Stimulated activated naive B cell treated with anti-CD40 and anti-IgM and Interleukin-4, amounts not matched to agents 10 μg/mL and 1 μg/mL and 100 μg/mL, for 72 hours (primary cell): Measurements from ENCODE around the gene LASP1NB.
A peak's percentile ranks its signal among the peaks of the same experiment; 100 is the strongest.
"Not testable (repeated sequence)": the region's sequence is repeated elsewhere in the genome, so short reads cannot be mapped to it uniquely, and the experiment has no call there.

Experiments used
- ATAC-seq, 2 donors: fragments of 150-1000 bp; cut with Tn5 transposase; replicated peaks; 2 replicates each; pipeline ENCODE4 v1.10.0; 2021; ENCODE audit warnings: moderate library complexity in 1 of 2
- DNase-seq: peaks from one replicate; pipeline ENCODE4 v3.0.0; 2021
- H3K27ac Mint-ChIP-seq: one replicate; pipeline ENCODE4 v1.8.0; 2022; ENCODE audit warnings: mild to moderate bottlenecking, mixed read lengths
- H3K27me3 Mint-ChIP-seq, 2 donors: one replicate each; pipeline ENCODE4 v1.8.0; 2022; ENCODE audit warnings: mixed read lengths in 2 of 2
- H3K36me3 Mint-ChIP-seq, 2 donors: one replicate each; pipeline ENCODE4 v1.8.0; 2022; ENCODE audit warnings: mixed read lengths in 2 of 2, mild to moderate bottlenecking in 1 of 2
- H3K4me1 Mint-ChIP-seq, 2 donors: one replicate each; pipeline ENCODE4 v1.8.0; 2022; ENCODE audit warnings: mixed read lengths in 2 of 2, mild to moderate bottlenecking in 1 of 2
- H3K4me3 Mint-ChIP-seq, 2 donors: one replicate each; pipeline ENCODE4 v1.8.0; 2022; ENCODE audit warnings: mild to moderate bottlenecking in 2 of 2, mixed read lengths in 2 of 2, moderate library complexity in 1 of 2
- H3K9me3 Mint-ChIP-seq, 2 donors: one replicate each; pipeline ENCODE4 v1.8.0; 2022; ENCODE audit warnings: mixed read lengths in 2 of 2, mild to moderate bottlenecking in 1 of 2

The LASP1NB gene

DNA sequence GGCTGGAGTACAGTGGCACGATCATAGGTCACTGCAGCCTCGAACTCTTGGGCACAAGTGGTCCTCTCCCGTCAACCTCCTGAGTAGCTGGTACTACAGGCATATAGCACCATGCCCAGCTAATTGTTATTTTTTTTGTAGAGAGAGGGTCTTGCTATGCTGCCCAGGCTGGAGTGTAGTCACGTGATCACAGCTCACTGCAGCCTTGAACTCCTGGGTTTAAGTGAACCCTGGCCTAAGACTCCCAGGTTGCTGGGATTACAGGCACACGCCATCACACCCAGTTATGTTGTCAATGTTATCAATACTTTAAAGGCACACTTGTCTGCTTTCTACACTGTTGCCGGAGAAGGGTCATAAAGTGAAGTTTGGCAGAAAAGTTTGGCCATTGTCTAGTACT is 22.0 kb upstream of the LASP1NB start:
- no peak overlapping the region for H3K4me3 Mint-ChIP-seq
- ATAC-seq (no peak), DNase-seq (no peak)
- no peaks in the 10 kb centered on the region for H3K27me3 Mint-ChIP-seq
- H3K27ac Mint-ChIP-seq: peak overlapping the region; percentile 34
- H3K36me3 Mint-ChIP-seq: peaks cover 35 to 60% of the 10 kb centered on the region in 2 donors
- peaks cover 42 to 69% of the 10 kb centered on the region in 2 donors for H3K4me1 Mint-ChIP-seq
- H3K9me3 Mint-ChIP-seq: no peaks in the 10 kb centered on the region

GRCh38 chr17:38904892-38905291 is 20.5 kb upstream of the LASP1NB start:
- Mint-ChIP-seq H3K4me1 (peaks cover 37 to 61% of the 10 kb centered on the region in 2 donors), H3K4me3 (no peak overlapping the region), H3K27me3 (no peaks in the 10 kb centered on the region), H3K27ac (peak overlapping the region; percentile 75), H3K36me3 (peaks cover 30 to 54% of the 10 kb centered on the region in 2 donors), H3K9me3 (no peaks in the 10 kb centered on the region)
- DNase-seq (no peak), ATAC-seq (no peak)

- peak overlapping the region; percentile 75 for H3K27ac Mint-ChIP-seq
- peaks cover 37 to 59% of the 10 kb centered on the region in 2 donors for H3K4me1 Mint-ChIP-seq
- peak in 1 of 2 donors; percentile 26 for ATAC-seq
- H3K36me3 Mint-ChIP-seq: peaks cover 30 to 54% of the 10 kb centered on the region in 2 donors
- H3K9me3 Mint-ChIP-seq: no peaks in the 10 kb centered on the region
- DNase-seq: no peak
- H3K27me3 Mint-ChIP-seq: no peaks in the 10 kb centered on the region
- peak overlapping the region in 1 of 2 donors; percentile 11 for H3K4me3 Mint-ChIP-seq
These were observed 20.0 kb upstream of the LASP1NB start for GRCh38 chr17:38905375-38905774.

GRCh38 chr17:38906460-38907228 is 18.8 kb upstream of the LASP1NB start:
- Mint-ChIP-seq H3K27ac (peak overlapping the region; percentile 65), H3K4me3 (no peak overlapping the region), H3K27me3 (no peaks in the 10 kb centered on the region), H3K9me3 (no peaks in the 10 kb centered on the region), H3K36me3 (peaks cover 34 to 54% of the 10 kb centered on the region in 2 donors), H3K4me1 (peaks cover 33 to 50% of the 10 kb centered on the region in 2 donors)
- DNase-seq (no peak), ATAC-seq (no peak)

DNA sequence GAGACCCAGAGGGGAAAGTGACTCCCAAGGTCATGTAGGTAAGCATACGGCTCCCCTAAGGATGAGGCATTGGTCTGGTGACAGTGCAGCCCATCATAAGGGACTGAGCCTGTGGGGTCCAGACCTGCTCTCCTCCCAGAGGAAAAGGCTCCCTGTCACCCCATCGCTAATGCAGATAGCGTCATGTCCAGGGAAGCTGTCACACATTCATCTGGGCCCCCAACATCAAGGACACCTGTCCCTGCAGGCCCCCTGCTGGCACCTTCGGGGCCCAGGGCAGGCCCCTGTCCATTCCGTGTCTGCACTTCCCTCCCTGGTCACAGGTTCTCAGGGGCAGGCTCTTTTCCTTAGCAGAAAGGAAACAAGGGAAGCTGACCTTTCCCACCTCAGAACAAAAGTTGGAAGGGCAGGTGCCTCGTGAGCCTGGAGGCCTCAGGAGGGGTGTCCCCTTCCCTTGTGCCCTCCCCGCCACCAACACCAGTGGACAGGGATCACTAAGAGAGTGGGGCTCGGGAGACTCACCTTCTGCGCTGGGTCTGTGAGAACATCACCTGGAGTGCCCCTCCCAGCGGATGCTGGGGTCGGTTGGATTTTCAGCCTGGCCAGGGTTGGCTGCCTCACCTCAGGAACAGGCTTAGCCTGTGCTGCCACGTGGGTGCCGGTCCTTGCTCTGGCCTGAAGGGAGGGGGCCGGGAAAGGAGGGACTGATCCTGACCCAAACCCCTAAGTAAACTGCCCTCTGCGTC is 17.3 kb upstream of the LASP1NB start:
- peak in 1 of 2 donors; percentile 21 for ATAC-seq
- Mint-ChIP-seq H3K27ac (peak overlapping the region; percentile 85), H3K36me3 (peaks cover 30 to 57% of the 10 kb centered on the region in 2 donors), H3K4me3 (peak overlapping the region in 1 of 2 donors; percentile 36), H3K4me1 (peaks cover 33 to 47% of the 10 kb centered on the region in 2 donors), H3K27me3 (no peaks in the 10 kb centered on the region), H3K9me3 (no peaks in the 10 kb centered on the region)
- DNase-seq: no peak

GRCh38 chr17:38908676-38909181 is 16.7 kb upstream of the LASP1NB start:
- peak in 1 of 2 donors; percentile 78 for ATAC-seq
- H3K4me3 Mint-ChIP-seq: peak overlapping the region in 1 of 2 donors; percentile 36

DNA sequence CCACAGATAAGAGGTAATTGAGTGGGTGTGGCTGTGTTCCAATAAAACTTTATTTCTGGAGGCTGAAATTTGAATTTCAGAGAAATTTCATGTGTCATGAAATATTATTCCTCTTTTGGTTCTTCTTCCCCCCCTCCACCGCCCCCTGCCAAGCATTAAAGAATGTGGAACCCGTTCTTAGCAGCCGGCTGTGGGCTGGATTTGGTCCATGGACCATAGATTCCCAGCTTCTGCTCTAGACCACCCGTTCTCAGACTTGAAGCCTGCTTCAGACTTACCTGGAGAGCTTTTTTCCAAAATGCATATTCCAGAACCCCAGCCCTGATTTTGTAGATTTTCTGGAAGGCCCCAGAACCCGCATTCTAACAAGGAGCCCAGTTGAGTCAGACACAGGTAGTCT is 15.1 kb upstream of the LASP1NB start:
- H3K27ac Mint-ChIP-seq: peak overlapping the region; percentile 9
- H3K4me3 Mint-ChIP-seq: no peak overlapping the region
- no peaks in the 10 kb centered on the region for H3K27me3 Mint-ChIP-seq

More at GRCh38 chr17:38908676-38909181, 16.7 kb upstream of the LASP1NB start:
- Mint-ChIP-seq H3K4me1 (peaks cover 30 to 40% of the 10 kb centered on the region in 2 donors), H3K27me3 (no peaks in the 10 kb centered on the region), H3K36me3 (peaks cover 26 to 56% of the 10 kb centered on the region in 2 donors), H3K9me3 (no peaks in the 10 kb centered on the region), H3K27ac (peak overlapping the region; percentile 83)
- no peak for DNase-seq

DNA sequence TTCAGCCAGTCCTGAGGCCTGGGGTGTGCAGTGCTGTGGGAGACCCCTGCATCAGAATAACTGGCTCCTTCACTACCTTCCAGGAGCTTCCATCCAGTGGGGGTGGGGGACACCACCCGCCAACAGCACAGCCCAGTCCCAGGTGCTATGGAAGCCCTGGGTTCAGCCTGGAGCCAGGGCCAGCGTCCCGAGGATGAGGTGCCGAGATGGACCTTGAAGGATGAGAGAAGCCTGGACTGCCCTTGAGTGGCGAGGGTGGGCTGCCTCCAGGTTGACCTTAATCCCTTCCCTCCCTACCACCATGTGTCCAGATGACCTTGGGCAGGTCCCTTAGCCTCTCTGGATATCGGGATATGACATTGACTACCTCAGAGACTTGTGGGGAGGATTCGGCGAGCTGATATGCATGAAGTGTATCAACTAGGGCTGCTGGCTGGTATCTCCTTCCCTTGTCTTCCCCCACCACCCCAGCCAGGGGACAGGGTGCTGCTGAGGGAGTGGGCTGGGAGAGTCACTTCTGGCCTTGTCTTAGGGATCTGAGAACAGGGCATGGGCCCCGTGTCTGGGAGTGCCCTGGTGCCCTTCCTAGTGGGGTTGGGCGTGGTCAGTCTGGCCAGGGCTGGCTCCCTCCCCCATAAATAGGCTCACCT is 14.2 kb upstream of the LASP1NB start:
- peak overlapping the region; percentile 31 for H3K27ac Mint-ChIP-seq
- DNase-seq (no peak), ATAC-seq (no peak)
- H3K4me3 Mint-ChIP-seq: no peak overlapping the region
- H3K9me3 Mint-ChIP-seq: no peaks in the 10 kb centered on the region
- H3K36me3 Mint-ChIP-seq: peaks cover 37 to 53% of the 10 kb centered on the region in 2 donors
- H3K4me1 Mint-ChIP-seq: peaks cover 20 to 31% of the 10 kb centered on the region in 2 donors
- no peaks in the 10 kb centered on the region for H3K27me3 Mint-ChIP-seq

More for the DNA sequence above, 15.1 kb upstream of the LASP1NB start:
- ATAC-seq (no peak), DNase-seq (no peak)
- peaks cover 29 to 54% of the 10 kb centered on the region in 2 donors for H3K36me3 Mint-ChIP-seq
- no peaks in the 10 kb centered on the region for H3K9me3 Mint-ChIP-seq
- peaks cover 27 to 40% of the 10 kb centered on the region in 2 donors for H3K4me1 Mint-ChIP-seq

DNA sequence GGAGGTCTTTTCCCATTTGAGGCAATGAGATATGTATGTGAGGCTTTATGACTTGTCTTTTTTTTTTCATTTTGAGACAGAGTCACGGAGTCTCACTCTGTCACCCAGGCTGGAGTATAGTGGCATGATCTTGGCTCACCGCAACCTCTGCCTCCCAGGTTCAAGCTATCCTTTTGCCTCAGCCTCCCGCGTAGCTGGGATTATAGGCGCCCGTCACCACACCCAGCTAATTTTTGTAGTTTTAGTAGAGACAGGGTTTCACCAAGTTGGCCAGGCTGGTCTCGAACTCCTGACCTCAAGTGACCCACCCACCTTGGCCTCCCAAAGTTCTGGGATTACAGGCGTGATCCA is 13.7 kb upstream of the LASP1NB start:
- H3K9me3 Mint-ChIP-seq, H3K27me3 Mint-ChIP-seq, H3K4me3 Mint-ChIP-seq, ATAC-seq, DNase-seq, H3K27ac Mint-ChIP-seq: not testable (repeated sequence)
- H3K4me1 Mint-ChIP-seq: peaks cover 18 to 26% of the 10 kb centered on the region in 2 donors
- peaks cover 38 to 54% of the 10 kb centered on the region in 2 donors for H3K36me3 Mint-ChIP-seq

DNA sequence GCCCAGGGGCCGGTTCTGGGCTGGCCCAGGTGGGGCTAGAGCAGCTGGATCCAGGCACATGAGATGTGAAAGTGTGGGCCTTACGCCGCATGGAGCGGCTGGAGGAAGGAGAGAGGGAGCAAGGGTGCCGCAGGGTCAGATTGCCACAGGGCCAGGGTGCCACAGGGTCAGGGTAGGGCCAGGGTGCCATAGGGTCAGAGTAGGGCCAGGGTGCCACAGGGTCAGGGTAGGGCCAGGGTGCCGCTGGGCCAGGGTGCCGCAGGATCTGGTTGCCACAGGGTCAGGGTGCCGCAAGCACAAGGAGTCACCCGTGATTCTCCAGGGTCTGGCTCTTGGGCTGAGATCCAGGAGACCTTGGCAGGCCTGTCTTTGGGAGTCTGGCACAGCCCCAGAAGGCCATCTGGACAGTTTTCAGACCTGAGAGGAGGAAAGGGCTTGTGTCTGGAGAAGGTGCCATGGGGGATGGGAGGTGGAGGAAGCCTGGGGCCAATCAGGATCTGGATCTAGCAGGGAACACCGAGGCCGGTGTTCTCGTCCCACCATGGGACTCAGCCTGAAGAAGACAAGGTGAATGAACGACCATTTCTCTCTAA is 13.1 kb upstream of the LASP1NB start:
- DNase-seq (no peak), ATAC-seq (no peak)
- Mint-ChIP-seq H3K27ac (peak overlapping the region; percentile 86), H3K36me3 (peaks cover 41 to 56% of the 10 kb centered on the region in 2 donors), H3K4me3 (no peak overlapping the region), H3K4me1 (peaks cover 17 to 22% of the 10 kb centered on the region in 2 donors), H3K9me3 (no peaks in the 10 kb centered on the region), H3K27me3 (no peaks in the 10 kb centered on the region)

GRCh38 chr17:38914741-38915638 is 10.4 kb upstream of the LASP1NB start:
- Mint-ChIP-seq H3K27ac (peak overlapping the region; percentile 4), H3K4me3 (no peak overlapping the region), H3K4me1 (peaks cover 5 to 12% of the 10 kb centered on the region in 2 donors)

DNA sequence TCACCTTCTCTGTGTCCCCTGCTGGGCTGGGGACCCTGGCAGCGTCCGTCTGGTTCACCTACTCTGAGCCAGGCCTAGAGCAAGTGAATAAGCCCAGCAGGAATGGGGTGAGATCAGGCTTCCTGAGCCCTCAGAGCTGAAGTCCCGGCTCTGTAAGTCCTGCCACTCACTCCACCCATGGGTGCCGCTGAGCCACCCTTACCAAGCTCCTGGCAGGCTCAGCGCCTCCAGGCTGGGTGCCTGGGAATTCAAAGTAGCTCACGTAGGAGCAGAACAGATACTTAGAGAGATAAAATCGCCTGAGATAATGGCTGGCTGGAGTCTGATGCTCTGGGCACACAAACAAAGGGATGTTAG is 9.8 kb upstream of the LASP1NB start:
- DNase-seq: no peak
- no peaks in the 10 kb centered on the region for H3K27me3 Mint-ChIP-seq
- H3K27ac Mint-ChIP-seq: no peak overlapping the region
- H3K9me3 Mint-ChIP-seq: no peaks in the 10 kb centered on the region
- H3K36me3 Mint-ChIP-seq: peaks cover 57 to 66% of the 10 kb centered on the region in 2 donors
- peaks cover 9 to 18% of the 10 kb centered on the region in 2 donors for H3K4me1 Mint-ChIP-seq
- no peak overlapping the region for H3K4me3 Mint-ChIP-seq
- no peak for ATAC-seq

More at GRCh38 chr17:38914741-38915638, 10.4 kb upstream of the LASP1NB start:
- Mint-ChIP-seq H3K27me3 (no peaks in the 10 kb centered on the region), H3K9me3 (no peaks in the 10 kb centered on the region), H3K36me3 (peaks cover 55 to 61% of the 10 kb centered on the region in 2 donors)
- DNase-seq: no peak
- ATAC-seq: no peak

DNA sequence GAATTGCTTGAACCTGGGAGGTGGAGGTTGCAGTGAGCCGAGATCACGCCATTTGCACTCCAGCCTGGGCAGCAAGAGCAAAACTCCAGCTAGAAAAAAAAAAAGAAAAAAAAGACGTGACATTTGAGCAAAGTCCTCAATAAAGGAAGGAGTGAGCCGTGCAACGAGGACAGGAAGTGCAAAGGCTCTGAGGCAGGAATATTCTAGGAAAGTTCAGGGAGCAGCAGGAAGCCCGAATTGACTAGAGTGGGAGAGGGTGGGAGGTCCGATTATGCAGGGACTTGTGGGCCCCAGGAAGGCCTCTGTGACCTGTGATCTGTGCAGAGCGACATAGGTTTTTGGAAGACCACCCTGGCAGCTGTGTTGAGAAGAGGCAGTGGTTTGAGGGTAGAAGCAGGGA is 8.6 kb upstream of the LASP1NB start:
- DNase-seq (no peak), ATAC-seq (no peak)
- H3K27ac Mint-ChIP-seq: peak overlapping the region; percentile 84
- peaks cover 52 to 64% of the 10 kb centered on the region in 2 donors for H3K36me3 Mint-ChIP-seq
- H3K27me3 Mint-ChIP-seq: no peaks in the 10 kb centered on the region
- no peaks in the 10 kb centered on the region for H3K9me3 Mint-ChIP-seq
- H3K4me3 Mint-ChIP-seq: no peak overlapping the region
- peaks cover 17 to 29% of the 10 kb centered on the region in 2 donors for H3K4me1 Mint-ChIP-seq
